Measurements from ENCODE around the gene PTTG1IP2. TPM values are rescaled to one million over a fixed set of nuclear protein-coding genes. Genes with fewer than 3 reads are reported as not detected.
A peak's percentile ranks its signal among the peaks of the same experiment; 100 is the strongest.

PTTG1IP2 gene
- total RNA-seq, 1 experiment from 2014 or later: not detected

DNA sequence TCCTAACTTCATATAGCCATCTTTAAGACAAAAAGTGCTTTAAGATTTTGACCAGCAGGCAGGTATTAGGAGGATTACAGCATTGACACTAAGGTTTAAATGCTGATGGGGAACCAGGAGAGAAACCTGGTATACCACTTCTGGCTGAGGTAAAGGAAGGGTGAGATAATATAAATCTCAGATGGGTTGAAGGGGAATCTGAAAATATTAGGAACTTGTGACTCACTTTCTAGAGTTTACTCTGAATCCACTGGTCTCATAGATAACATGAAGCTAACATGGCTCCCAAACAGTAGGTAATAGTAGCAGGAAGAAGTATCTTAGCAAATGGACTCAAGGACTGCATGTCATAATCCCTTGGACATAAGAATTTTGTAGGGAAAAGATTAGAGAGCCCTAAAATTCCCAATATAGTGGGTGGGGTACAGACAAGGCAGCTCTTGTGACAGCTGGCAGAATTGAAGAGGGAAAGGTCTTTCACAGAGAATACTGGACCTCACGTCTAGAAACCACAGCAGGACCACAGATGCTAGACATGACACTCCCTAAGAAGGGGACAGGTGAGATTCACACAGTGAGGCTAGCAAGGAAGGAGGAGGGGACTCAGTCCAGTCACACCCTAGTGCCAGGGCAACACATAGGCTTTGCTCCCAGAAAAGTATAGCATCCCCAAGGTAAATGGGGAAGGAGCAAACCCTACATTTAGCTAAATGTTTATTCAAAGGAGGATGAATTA, 3.5 kb downstream of the PTTG1IP2 start:
- in situ Hi-C loops (cut with HindIII; ENCODE audit: low pct_unique_long_range_greater_than_20kb, low sequenced_read_pairs): no loop called here
- no peak for DNase-seq (ENCODE audit: low read depth, low spot score)

DNA sequence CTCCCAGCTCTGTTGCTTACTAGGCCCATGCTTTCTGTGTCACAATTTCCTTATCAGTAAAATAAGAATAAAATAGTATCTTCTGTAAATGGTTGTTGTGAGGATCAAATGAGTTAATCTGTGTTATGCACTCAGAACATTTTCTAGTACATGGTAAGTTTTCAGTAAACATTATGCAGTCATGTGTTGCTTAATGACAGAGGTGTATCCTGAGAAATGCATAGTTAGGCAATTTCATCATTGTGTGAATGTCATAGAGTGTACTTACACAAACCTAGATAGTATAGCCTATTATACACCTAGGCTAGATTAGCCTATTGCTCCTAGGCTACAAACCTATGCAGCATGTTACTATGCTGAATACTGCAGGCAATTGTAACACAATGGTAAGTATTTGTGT, 4.4 kb downstream of the PTTG1IP2 start:
- in situ Hi-C loops (cut with HindIII; ENCODE audit: low pct_unique_long_range_greater_than_20kb, low sequenced_read_pairs): no loop called here
- DNase-seq (ENCODE audit: low read depth, low spot score): no peak

DNA sequence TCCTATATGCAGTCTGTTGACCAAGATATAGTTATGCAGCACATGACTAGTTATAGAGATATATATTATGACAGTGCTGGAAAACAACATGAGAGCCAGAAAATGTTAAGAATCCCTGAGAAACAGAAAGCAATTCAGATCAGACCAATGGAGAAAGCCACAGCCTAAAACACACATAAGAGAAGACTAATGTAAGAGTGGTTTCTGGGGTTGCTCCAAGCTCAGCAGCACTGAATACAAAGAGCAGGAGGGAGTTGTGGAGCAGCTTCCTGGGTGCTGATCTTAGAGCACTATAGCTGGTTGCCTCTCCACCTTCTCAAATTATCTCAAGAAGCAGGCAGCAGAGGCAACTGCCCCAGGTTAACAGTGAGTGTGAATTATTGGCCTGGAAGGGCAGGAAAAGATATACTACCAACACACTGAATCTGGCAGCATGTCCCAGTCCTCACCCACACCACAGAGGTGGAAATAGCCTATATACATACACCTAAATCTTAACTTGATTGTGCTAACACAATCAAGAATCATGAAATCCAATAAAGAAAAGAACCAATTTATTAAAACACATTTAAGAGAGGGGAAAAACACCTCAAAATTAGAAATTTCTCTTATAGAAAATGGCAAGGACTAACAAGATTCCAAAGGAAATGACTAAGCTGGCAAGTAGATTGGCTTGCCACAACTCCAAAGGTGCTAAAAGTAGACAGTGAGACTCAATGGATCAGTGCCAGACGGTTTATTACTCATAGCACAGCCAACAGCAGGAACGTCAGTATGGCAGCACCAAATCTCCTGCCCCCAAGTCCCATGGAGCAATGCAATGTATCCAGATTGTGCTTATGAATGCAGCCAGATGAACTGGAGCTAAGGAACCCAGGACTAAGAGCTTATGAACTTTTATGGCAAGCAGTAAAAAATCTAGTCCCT, 5.1 kb downstream of the PTTG1IP2 start:
- in situ Hi-C loops (cut with HindIII; ENCODE audit: low pct_unique_long_range_greater_than_20kb, low sequenced_read_pairs): no loop called here
- DNase-seq (ENCODE audit: low read depth, low spot score): no peak

DNA sequence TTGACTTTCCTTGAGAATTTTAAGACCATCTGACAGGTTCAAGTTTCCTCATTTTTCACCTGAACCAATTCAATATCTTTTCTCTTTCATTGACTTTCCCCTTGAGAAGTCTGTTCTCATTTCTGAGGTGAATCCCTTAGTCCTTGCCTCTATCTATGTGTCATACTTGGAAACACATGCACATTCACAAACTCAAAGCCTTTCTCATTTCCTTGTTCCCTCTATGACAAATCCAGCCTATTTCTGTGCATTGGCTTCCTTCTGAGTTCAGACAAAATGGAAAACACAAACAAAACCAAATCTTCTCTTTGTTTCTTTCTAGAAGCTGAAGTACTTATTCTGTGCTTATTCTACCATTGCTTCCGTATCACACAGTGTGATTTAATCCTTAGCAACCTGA, 13.8 kb downstream of the PTTG1IP2 start:
- no peak for DNase-seq (ENCODE audit: low read depth, low spot score)
- in situ Hi-C loops (cut with HindIII; ENCODE audit: low pct_unique_long_range_greater_than_20kb, low sequenced_read_pairs): no loop called here

DNA sequence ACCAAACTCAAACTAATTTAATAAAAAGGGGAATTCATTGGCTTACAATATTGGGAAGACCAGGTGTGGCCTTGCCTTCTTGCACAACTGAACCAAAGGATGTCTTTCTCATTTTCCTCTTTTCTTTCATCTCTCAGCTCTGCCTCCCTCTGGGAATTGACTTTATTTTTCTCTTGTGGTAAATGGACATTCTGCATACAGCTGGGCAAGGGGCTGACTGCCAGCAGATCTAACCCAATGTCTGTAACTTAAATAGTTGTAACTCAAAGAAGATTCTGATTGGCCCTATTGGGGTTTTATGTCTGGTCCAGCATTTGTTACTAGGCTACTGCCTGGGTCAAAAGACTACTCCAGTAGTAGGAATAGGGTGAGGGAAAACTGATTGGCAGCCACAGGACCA, 15.3 kb downstream of the PTTG1IP2 start:
- in situ Hi-C loops (cut with HindIII; ENCODE audit: low pct_unique_long_range_greater_than_20kb, low sequenced_read_pairs): no loop called here
- DNase-seq (ENCODE audit: low read depth, low spot score): no peak

DNA sequence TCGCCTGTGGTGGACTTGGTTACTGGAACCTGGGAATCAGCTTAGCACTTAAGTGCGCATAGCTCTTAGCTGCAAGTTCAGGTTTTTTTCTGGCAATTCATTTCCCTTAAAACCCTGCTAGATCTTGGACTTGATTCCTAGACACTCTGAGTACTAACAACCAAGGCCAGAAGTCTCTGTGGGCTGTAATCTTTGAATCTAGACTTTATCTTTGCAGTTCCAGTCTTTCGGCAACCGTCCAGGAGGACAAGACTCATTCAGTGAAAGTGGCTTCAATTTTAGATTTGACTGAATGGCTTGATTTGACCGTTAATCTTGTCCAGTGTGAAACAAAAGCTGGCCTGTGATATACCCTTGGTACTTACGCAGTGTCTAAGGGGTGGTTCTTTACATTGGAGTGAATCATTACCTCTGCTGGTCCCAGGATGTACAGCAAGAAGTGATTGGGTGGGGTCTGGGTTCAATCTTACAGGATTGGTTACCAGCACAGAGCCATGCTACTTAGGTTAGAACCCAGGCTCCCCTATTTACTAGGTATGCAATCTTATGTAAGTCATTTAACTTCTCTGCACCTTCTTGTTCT, 16.4 kb downstream of the PTTG1IP2 start:
- in situ Hi-C loops (cut with HindIII; ENCODE audit: low pct_unique_long_range_greater_than_20kb, low sequenced_read_pairs): no loop called here
- no peak for DNase-seq (ENCODE audit: low read depth, low spot score)

DNA sequence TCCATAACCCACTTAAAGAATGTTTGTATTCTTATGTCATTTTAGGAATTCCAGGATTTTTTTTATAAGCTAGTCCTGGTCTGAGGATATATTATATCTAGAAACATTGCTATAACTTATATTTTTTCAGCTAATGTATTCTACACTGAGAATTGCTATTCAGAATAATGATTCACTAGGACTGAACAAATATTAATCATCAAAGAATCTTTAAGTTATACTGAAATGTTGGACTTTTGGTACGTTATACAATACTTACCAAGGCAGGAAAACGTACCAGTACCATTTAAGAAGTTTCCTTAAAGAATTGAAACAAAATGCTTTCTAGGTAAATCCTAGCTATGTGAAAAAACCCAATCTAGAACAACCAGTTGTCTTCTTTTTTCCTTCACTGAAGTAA, 18.4 kb downstream of the PTTG1IP2 start:
- DNase-seq (ENCODE audit: low read depth, low spot score): no peak
- in situ Hi-C loops (cut with HindIII; ENCODE audit: low pct_unique_long_range_greater_than_20kb, low sequenced_read_pairs): no loop called here

DNA sequence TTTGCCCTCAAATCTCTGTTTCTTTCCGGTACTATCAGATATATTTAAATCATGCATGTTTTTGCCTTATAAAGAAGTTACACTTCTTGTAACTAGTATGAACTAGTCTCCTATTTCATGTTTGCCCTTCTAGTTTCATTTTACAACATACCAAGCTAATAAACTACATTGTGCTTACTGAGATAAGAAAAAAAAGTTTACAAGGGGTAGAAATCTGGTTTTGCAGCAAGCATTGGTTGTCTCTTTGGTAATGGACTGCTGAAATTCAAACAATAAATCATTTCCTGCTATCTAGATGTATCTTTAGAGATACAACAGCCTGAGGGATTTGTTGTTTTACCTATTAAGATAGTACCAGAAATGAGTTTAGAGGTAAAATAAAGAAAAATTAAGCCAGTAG, 18.8 kb downstream of the PTTG1IP2 start:
- DNase-seq (ENCODE audit: low read depth, low spot score): no peak
- in situ Hi-C loops (cut with HindIII; ENCODE audit: low pct_unique_long_range_greater_than_20kb, low sequenced_read_pairs): no loop called here

DNA sequence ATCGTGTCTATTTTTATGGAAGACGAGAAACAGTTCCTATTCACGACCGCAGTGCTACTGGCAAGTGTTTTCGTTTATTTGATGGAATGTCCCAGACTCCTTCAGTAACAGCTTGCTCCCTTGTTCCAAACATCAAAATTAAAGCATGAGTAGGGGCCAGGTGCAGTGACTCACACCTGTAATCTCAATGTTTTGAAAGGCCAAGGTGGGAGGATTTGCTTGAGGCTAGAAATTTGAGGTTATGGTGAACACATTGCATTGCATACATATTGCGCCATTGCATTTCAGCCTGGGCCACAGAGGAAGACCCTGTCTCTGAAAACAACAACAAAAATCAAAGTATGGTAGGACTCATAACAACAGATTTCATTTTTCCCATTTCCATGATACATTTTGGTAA, 22.8 kb downstream of the PTTG1IP2 start:
- in situ Hi-C loops (cut with HindIII; ENCODE audit: low pct_unique_long_range_greater_than_20kb, low sequenced_read_pairs): no loop called here
- no peak for DNase-seq (ENCODE audit: low read depth, low spot score)

DNA sequence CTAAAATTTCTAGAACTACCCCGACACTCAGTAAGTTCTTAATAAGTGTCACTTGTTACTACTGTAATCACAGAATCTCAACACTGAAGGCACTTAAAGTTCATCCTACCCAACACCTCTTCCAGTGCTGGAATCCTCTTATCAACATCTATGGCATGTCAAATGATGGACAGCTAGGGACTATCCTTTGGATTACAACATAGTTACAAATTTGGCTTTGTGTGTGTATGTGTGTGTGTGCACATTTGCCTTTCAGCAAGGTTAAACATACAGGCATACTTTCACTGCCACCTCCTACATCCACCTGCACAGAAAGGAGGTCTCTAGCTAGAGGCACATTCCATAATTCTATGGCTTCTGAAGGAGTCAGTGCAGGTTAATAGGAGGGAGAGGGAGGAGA, 25.8 kb downstream of the PTTG1IP2 start:
- in situ Hi-C loops (cut with HindIII; ENCODE audit: low pct_unique_long_range_greater_than_20kb, low sequenced_read_pairs): no loop called here

DNA sequence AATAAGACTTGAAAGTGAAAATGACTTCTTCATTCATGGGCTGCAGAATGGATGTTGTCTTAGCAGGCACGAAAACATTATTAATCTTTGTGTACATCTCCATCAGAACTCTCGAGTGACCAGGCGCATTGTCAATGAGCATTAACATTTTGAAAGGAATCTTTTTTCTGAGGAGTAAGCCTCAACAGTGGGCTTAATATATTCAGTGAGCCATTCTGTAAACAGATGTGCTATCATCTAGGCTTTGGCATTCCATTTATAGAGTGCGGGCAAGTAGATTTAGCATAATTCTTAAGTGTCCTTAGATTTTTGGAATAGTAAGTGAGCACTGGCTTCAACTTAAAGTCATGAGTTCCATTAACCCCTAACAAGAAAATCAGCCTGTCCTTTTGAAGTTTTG, 33.1 kb downstream of the PTTG1IP2 start:
- in situ Hi-C loops (cut with HindIII; ENCODE audit: low pct_unique_long_range_greater_than_20kb, low sequenced_read_pairs): no loop called here
- DNase-seq (ENCODE audit: low read depth, low spot score): no peak

More for the DNA sequence above, 25.8 kb downstream of the PTTG1IP2 start:
- DNase-seq (ENCODE audit: low read depth, low spot score): no peak

DNA sequence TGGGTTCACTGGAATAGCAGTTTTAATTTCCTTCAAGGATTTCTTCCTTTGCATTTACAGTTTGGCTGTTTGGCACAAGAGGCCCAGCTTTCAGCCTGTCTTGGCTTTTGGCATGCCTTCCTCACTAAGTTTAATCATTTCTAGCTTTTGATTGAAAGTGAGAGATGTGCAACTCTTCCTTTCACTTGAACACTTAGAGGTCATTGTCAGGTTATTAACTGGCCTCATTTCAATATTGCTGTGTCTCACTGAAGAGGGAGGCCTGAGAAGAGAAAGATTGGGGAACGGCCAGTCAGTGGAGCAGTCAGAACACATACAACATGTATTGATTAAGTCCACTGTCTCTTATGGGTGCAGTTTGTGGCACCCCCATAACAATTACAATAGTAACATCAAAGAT, 33.9 kb downstream of the PTTG1IP2 start:
- DNase-seq (ENCODE audit: low read depth, low spot score): no peak
- in situ Hi-C loops (cut with HindIII; ENCODE audit: low pct_unique_long_range_greater_than_20kb, low sequenced_read_pairs): no loop called here

DNA sequence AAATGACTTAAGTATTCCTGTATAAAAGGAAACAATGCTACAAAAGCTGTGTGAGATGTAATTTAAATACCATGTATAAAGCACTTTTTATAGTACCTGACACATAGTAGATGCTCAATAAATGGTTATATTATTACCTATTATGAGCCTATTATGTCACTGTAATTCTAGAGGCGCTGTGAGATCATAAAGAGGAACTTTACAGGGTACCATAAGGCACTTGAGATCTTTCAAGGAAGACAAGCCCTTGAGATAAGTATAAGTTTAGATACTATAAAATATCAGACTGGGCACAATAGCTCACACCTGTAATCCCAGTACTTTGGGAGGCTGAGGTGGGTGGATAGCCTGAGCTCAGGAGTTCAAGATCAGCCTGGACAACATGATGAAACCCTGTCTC, 38.3 kb downstream of the PTTG1IP2 start:
- in situ Hi-C loops (cut with HindIII; ENCODE audit: low pct_unique_long_range_greater_than_20kb, low sequenced_read_pairs): no loop called here
- no peak for DNase-seq (ENCODE audit: low read depth, low spot score)

DNA sequence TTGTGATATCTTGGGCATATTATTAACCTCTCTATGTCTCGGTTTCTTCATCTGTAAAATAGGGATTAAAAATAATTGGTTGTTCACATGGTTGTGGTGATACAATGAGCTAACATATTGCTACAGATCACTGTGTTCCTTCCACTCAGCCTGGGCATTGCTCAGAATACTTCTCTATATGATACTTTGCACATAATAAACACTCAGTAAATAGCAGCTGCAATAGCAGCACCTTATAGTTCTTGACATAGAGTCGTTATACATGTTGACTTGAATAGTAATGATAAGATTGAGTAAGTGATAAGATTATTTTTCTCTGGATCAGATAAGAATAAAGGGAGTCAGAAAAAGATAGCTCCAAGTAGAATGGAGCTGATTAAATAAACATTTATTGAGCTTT, 42.3 kb downstream of the PTTG1IP2 start:
- in situ Hi-C loops (cut with HindIII; ENCODE audit: low pct_unique_long_range_greater_than_20kb, low sequenced_read_pairs): no loop called here
- DNase-seq (ENCODE audit: low read depth, low spot score): no peak

DNA sequence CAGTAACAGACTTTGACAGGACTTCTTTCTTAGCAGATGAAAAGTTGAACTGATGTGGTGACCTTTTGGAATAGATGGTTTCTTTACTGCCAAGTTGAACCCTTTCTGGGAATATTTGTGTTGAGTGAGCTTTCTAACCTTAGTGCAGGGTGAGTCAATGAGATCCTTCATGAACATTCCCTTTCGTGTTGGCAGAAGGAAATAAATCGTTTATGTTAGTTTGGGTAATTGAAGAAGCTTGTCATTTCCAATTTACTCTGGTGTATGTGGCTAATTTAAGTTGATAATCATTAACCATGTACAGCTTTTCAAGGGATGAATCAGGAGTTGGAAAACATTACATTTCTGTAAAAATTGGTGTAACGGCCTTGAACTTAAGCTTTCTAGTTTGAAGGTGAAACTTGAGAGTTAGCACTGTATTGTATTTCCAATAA, 43.4 kb downstream of the PTTG1IP2 start:
- in situ Hi-C loops (cut with HindIII; ENCODE audit: low pct_unique_long_range_greater_than_20kb, low sequenced_read_pairs): no loop called here
- no peak for DNase-seq (ENCODE audit: low read depth, low spot score)

DNA sequence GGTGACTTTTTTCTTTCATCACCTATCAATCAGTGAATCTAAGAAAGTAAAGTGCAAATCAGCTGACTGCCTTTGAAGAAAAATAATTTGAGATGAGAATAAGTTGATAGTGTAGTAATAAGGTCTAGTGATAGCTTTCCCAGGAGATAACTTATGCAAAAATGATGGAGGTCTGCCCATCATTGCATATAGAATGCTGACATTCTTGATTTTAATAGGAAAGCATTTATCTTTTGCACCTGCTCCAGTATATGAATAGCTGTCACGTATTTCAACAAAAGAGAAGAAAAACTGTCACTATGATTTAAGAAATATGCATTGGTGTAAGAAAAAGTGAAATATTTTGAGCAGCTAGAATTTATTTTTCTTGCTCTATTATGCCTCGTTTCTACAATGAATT, 46.8 kb downstream of the PTTG1IP2 start:
- in situ Hi-C loops (cut with HindIII; ENCODE audit: low pct_unique_long_range_greater_than_20kb, low sequenced_read_pairs): no loop called here
- no peak for DNase-seq (ENCODE audit: low read depth, low spot score)

DNA sequence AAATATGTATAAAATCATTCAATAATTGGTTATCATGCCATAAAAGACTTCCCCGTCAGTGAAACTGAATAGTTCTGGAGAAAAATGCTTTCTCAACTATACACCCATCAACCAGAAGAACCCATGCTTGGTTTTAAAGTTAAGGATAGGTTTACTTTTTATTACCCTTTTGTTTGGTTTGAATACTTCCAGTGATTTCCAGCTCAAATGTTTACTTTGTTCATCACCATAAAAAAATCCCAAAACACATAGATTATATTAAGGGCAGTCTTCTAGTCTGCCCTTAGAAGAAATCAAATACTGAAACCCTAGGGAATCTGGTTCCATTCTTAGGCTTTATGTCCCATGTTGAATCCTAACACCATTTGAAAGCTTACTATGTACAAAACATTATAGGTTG, 49.2 kb downstream of the PTTG1IP2 start:
- in situ Hi-C loops (cut with HindIII; ENCODE audit: low pct_unique_long_range_greater_than_20kb, low sequenced_read_pairs): no loop called here
- no peak for DNase-seq (ENCODE audit: low read depth, low spot score)

DNA sequence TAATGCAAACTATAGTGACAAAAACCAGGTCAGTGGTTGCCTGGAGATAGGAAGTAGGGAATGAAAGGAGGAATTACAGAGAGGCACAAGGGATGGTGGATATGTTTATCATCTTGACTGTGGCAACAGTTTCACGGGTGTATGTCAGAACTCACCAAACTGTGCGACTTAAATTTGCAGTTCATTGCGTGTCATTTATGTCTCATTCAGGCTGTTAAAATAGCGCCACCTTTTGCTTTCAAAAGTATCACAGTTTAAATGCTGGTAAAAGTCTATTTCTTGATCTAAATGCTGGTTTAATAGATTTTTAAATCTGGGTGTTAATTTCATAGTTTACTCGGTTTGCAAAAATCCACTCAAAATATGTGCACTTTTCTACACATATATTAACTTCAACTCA, 51.0 kb downstream of the PTTG1IP2 start:
- in situ Hi-C loops (cut with HindIII; ENCODE audit: low pct_unique_long_range_greater_than_20kb, low sequenced_read_pairs): no loop called here
- peak; percentile 43 for DNase-seq (ENCODE audit: low read depth, low spot score)

DNA sequence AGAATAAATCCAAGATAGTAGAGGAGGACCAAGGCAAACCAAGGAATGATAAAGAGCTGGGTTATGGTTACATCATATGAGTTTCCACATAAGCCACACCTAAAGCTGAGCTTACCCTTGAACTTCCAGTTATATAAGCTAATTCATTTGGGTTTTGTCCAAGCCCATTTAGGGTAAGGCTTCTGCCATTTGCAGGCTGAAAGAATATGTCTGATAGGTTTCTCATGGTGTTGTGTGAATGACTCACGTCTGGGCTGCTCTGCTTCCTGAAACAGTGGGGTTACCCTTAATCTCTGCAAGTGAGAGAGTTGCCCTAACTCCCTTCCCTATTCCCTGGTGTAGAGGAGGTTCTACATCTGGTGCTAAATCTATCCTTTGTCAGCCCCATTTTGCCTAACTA, 60.8 kb downstream of the PTTG1IP2 start:
- DNase-seq (ENCODE audit: low read depth, low spot score): no peak
- in situ Hi-C loops (cut with HindIII; ENCODE audit: low pct_unique_long_range_greater_than_20kb, low sequenced_read_pairs): no loop called here

Measured in SK-MEL-5 (cell line).